IMR-90 (cell line): Measurements from ENCODE around the gene COL9A3. TPM values are rescaled to one million over a fixed set of nuclear protein-coding genes. Genes with fewer than 3 reads are reported as not detected.
A peak's percentile ranks its signal among the peaks of the same experiment; 100 is the strongest.

Experiments used
- ATAC-seq: fragments of 200-7000 bp; cut with Tn5 transposase; 2 replicates; pipeline ENCODE4 v1.9.1; 2020; ENCODE audit warnings: low read depth, mild to moderate bottlenecking, moderate library complexity
- BruUV-seq: library from RNA; stranded (reverse); fragments of 400-500 nt; replicated peaks from 2 replicates; lab custom pipeline; 2021; lab: Mats Ljungman, UMichigan
- CTCF ChIA-PET: fragments of 300-600 bp; formaldehyde crosslinking; extraction: SDS; loops from one replicate; lab custom pipeline; 2021; ENCODE audit warnings: antibody characterized with exemption; lab: Yijun Ruan, JAX
- POLR2A ChIA-PET: fragments of 300-600 bp; sonication (Branson Sonifier 250); formaldehyde crosslinking; loops from one replicate; lab custom pipeline; 2022; ENCODE audit warnings: antibody characterized with exemption; ENCODE audit not compliant: unreplicated experiment; lab: Charles Lee
- DNase-seq: peaks from one replicate; pipeline ENCODE4 v3.0.0; 2013
- H2AFZ ChIP-seq: replicated peaks from 2 replicates; pipeline ENCODE3; 2013; ENCODE audit warnings: low read length, mild to moderate bottlenecking; ENCODE audit not compliant: poor library complexity
- H2AK5ac ChIP-seq: 2 replicates; pipeline ENCODE4 v1.6.1; 2013; ENCODE audit warnings: low read depth, low read length, inconsistent platforms
- H2AK9ac ChIP-seq: replicated peaks from 2 replicates; pipeline ENCODE3; 2013; ENCODE audit warnings: mild to moderate bottlenecking, low read depth, low read length, moderate library complexity; ENCODE audit not compliant: poor library complexity
- H2BK120ac ChIP-seq: 2 replicates; pipeline ENCODE4 v1.6.1; 2013; ENCODE audit warnings: low read depth, low read length, inconsistent platforms
- H2BK15ac ChIP-seq: 3 replicates; pipeline ENCODE4 v1.6.1; 2013; ENCODE audit warnings: low read depth, low read length, inconsistent platforms
- H2BK20ac ChIP-seq: 2 replicates; pipeline ENCODE4 v1.6.1; 2013; ENCODE audit warnings: low read depth, mild to moderate bottlenecking, inconsistent platforms, low read length, moderate library complexity
- H2BK5ac ChIP-seq: 2 replicates; pipeline ENCODE4 v1.6.1; 2013; ENCODE audit warnings: mild to moderate bottlenecking, low read depth, low read length, inconsistent platforms; ENCODE audit not compliant: poor library complexity, severe bottlenecking
- H3K14ac ChIP-seq: replicated peaks from 2 replicates; pipeline ENCODE4 v1.6.1; 2013; ENCODE audit warnings: low read depth, low read length, inconsistent platforms
- H3K18ac ChIP-seq: 2 replicates; pipeline ENCODE4 v1.6.1; 2013; ENCODE audit warnings: low read depth, low read length, control low read depth
- H3K23ac ChIP-seq: 2 replicates; pipeline ENCODE4 v1.6.1; 2013; ENCODE audit warnings: low read depth, low read length, inconsistent platforms
- H3K27ac ChIP-seq: 2 replicates; pipeline ENCODE4 v1.5.1; 2013; ENCODE audit warnings: mild to moderate bottlenecking, control low read depth, low read length; ENCODE audit not compliant: insufficient read depth
- H3K27me3 ChIP-seq: 2 replicates; pipeline ENCODE4 v1.6.1; 2013; ENCODE audit warnings: low read length; ENCODE audit not compliant: control insufficient read depth, insufficient read depth
- H3K36me3 ChIP-seq: 2 replicates; pipeline ENCODE4 v1.6.1; 2013; ENCODE audit warnings: low read length, mixed read lengths; ENCODE audit not compliant: control insufficient read depth, insufficient read depth
- H3K4ac ChIP-seq: 2 replicates; pipeline ENCODE4 v1.6.1; 2013; ENCODE audit warnings: low read depth, low read length, inconsistent platforms
- H3K4me1 ChIP-seq: 2 replicates; pipeline ENCODE4 v1.6.1; 2013; ENCODE audit warnings: low read length, mixed read lengths; ENCODE audit not compliant: control insufficient read depth, insufficient read depth
- H3K4me2 ChIP-seq: 2 replicates; pipeline ENCODE4 v1.6.1; 2013; ENCODE audit warnings: low read depth, mild to moderate bottlenecking, control low read depth, low read length, moderate library complexity
- H3K4me3 ChIP-seq: 2 replicates; pipeline ENCODE4 v1.5.1; 2013; ENCODE audit warnings: low read depth, mild to moderate bottlenecking, control low read depth, low read length, moderate library complexity; ENCODE audit not compliant: insufficient read depth
- H3K56ac ChIP-seq: 2 replicates; pipeline ENCODE4 v1.6.1; 2013; ENCODE audit warnings: low read length, inconsistent platforms; ENCODE audit not compliant: insufficient read depth; ENCODE audit errors: extremely low read depth
- H3K79me1 ChIP-seq, 2 experiments: 2 replicates each; pipeline ENCODE4 v1.6.1; 2013; ENCODE audit warnings: low read length in 2 of 2, inconsistent platforms in 1 of 2, low read depth in 1 of 2
- H3K9ac ChIP-seq: 2 replicates; pipeline ENCODE4 v1.6.1; 2013; ENCODE audit warnings: low read depth, low read length, control low read depth
- H3K9me1 ChIP-seq: 2 replicates; pipeline ENCODE4 v1.6.1; 2013; ENCODE audit warnings: low read length, inconsistent platforms; ENCODE audit not compliant: insufficient read depth
- H3K9me3 ChIP-seq: 2 replicates; pipeline ENCODE4 v1.6.1; 2013; ENCODE audit warnings: low read length; ENCODE audit not compliant: control insufficient read depth, insufficient read depth
- H4K20me1 ChIP-seq: 2 replicates; pipeline ENCODE4 v1.6.1; 2013; ENCODE audit warnings: low read length, inconsistent platforms; ENCODE audit not compliant: insufficient read depth
- H4K5ac ChIP-seq: 2 replicates; pipeline ENCODE4 v1.6.1; 2013; ENCODE audit warnings: mild to moderate bottlenecking, low read depth, low read length, control low read depth
- H4K8ac ChIP-seq, 2 experiments: 2 replicates each; pipeline ENCODE4 v1.6.1; 2013; ENCODE audit warnings: low read depth in 2 of 2, low read length in 2 of 2, control low read depth in 1 of 2, inconsistent platforms in 1 of 2
- H4K91ac ChIP-seq: 2 replicates; pipeline ENCODE4 v1.6.1; 2013; ENCODE audit warnings: low read depth, low read length, inconsistent platforms; ENCODE audit not compliant: insufficient read depth
- MAFK ChIP-seq: IDR thresholded peaks from 2 replicates; pipeline ENCODE4 v1.6.1; 2012; ENCODE audit warnings: low read depth, low read length, improper control_type of control experiment
- MAZ ChIP-seq: IDR thresholded peaks from 2 replicates; pipeline ENCODE4 v1.6.1; 2012; ENCODE audit warnings: low read depth, mild to moderate bottlenecking, low read length, improper control_type of control experiment, moderate library complexity, borderline replicate concordance
- RAD21 ChIP-seq: IDR thresholded peaks from 2 replicates; pipeline ENCODE4 v1.6.1; 2012; ENCODE audit warnings: low read length, improper control_type of control experiment
- SMC3 ChIP-seq: fragments of 150-350 bp; IDR thresholded peaks from 2 replicates; pipeline ENCODE4 v1.6.1; 2016; ENCODE audit warnings: low read depth, mild to moderate bottlenecking, antibody characterized with exemption, low read length, moderate library complexity
- WGBS, 2 experiments: methylation state at CpG; one replicate each; pipeline versions ENCODE4 v1.1.5 to v1.1.7; 2013; ENCODE audit warnings: missing lambda C conversion rate in 2 of 2; ENCODE audit not compliant: insufficient read length in 1 of 2; ENCODE audit errors: extremely low coverage in 2 of 2; 5-methylcytosine and 5-hydroxymethylcytosine counted together
- dilution Hi-C: fragments of 300-500 bp; cut with HindIII; formaldehyde crosslinking; loops from one replicate; pipeline ENCODE4 v1.14.3; 2018; ENCODE audit warnings: low sequenced_read_pairs; ENCODE audit not compliant: unreplicated experiment
- in situ Hi-C: fragments of 300-500 bp; cut with MboI; formaldehyde crosslinking; loops from 3 replicates; pipeline ENCODE4 v1.14.3; 2019; ENCODE audit warnings: low sequenced_read_pairs, inconsistent platforms, mixed read lengths
- intact Hi-C: fragments of 100-400 bp; cut with micrococcal nuclease; formaldehyde crosslinking; loops from 2 replicates; pipeline ENCODE4 v1.10.0; 2022
- polyA plus RNA-seq, 3 experiments: library from polyadenylated mRNA; depleted of rRNA; stranded (reverse); fragments of >200 nt; gene quantifications; 2 replicates each; pipeline ENCODE4 v1.2.3, GENCODE V29; 2012; ENCODE audit warnings: low replicate concordance in 1 of 3
- total RNA-seq: library from RNA; depleted of rRNA; stranded (reverse); fragments of >200 nt; gene quantifications from 2 replicates; pipeline ENCODE4 v1.2.3, GENCODE V29; 2012
- TF ChIP-seq, protein P1 (sequence below): conservative IDR thresholded peaks from 2 replicates; pipeline ENCODE4 v1.5.1; 2012; ENCODE audit warnings: mild to moderate bottlenecking, low read depth, low read length, improper control_type of control experiment

Gene COL9A3
- total and polyA plus RNA-seq, 2 of the 4 experiments (the other 2 are of a cell fraction): 0.36 to 1.4 TPM

DNA sequence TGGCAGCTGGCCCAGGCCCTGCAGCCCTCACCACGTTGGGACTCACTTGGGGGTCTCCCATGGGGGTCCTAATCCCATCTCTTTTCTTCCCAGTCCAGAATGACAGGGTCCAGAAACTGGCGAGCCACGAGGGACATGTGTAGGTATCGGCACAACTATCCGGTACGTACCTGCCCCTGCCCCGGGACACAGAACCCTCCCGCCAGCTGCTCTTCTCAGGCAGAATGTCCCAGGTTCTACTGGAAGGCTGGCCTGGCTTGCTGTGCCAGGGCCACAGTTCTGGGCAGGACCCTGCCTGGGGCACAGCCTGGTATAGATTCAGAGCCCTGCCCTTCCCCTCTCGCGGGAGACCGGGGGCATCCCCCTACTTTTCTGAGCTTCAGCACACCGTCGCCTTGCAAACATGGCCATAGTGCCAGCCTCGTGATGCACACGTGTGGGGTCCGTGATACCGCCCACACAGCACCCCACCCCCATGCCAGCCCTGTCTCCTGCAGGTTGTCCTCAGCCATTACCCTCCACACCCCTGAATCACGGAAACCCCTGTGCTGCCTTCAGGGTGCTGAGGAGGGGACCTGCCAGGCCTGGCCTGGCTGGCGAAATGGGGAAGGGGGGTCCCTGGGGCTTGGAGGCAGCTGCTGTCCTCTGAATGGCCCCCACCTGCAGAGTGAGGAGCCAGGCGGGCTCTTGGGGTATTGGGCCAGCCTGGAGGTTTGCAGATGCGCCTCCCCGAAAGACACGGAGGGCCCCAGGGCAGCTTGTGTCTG is 9.2 kb upstream of the COL9A3 start (continued):
- TF ChIP-seq MAFK: no peak

DNA sequence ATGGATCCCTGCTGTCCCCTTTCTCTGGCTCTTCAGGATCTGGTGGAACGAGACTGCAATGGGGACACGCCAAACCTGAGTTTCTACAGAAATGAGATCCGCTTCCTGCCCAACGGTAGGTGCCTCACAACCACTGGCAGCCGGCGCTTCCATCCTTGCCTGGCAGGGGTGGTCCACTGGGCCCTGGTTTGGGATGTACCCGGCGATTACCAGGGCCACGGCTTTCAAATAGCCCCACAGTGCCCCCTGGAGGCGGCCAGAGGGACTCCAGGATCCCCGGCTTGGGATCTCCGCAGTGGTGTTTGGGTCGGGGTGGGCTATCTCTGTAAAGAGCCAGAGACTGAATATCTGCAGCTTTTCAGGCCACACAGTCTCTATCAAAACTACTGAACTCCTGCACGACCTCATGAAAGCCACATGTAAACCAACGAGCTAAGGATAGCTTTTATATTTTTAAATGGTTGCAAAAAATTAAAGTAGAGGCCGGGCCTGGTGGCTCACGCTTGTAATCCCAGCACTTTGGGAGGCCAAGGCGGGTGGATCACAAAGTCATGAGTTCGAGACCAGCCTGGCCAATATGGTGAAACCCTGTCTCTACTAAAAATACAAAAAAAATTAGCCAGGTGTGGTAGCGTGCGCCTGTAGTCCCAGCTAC is 8.5 kb upstream of the COL9A3 start:
- no peak overlapping the region for H2BK15ac ChIP-seq
- H3K4me3 ChIP-seq: no peak overlapping the region
- no peak overlapping the region for H3K4ac ChIP-seq
- peaks cover 10% of the 10 kb centered on the region for H3K4me1 ChIP-seq
- no peak overlapping the region for H3K23ac ChIP-seq
- H3K9ac ChIP-seq: no peak overlapping the region
- H3K9me1 ChIP-seq: no peaks in the 10 kb centered on the region
- DNase-seq: peak; percentile 48
- no peaks in the 10 kb centered on the region for H3K9me3 ChIP-seq
- intact Hi-C loops: loop anchor here (1.0 to 5.0 kb wide), 2 partner anchors 140 to 199 kb away; partner anchors contain the start of gene BHLHE23
- no peak overlapping the region for H3K4me2 ChIP-seq
- H4K8ac ChIP-seq: no peak overlapping the region
- no peak overlapping the region for H3K18ac ChIP-seq
- no TSS peak for BruUV-seq
- H2AK5ac ChIP-seq: no peak overlapping the region
- H2BK120ac ChIP-seq: no peak overlapping the region
- ChIA-PET CTCF (no interaction called here), POLR2A (interaction anchor here (0.6 kb wide), 1 partner anchor 453 kb away, joined by 8 read pairs; no protein-coding TSS in a partner anchor)
- H4K5ac ChIP-seq: no peak overlapping the region
- H3K27me3 ChIP-seq: no peaks in the 10 kb centered on the region
- WGBS, 2 experiments: 37% methylated on average over 6 of the region's 21 CpGs; no CpG with 5 or more reads in 1 of the 2 experiments
- H3K27ac ChIP-seq: no peak overlapping the region
- no peak overlapping the region for H2BK5ac ChIP-seq
- in situ Hi-C loops: no loop called here
- H2BK20ac ChIP-seq: no peak overlapping the region
- H4K91ac ChIP-seq: no peak overlapping the region
- ATAC-seq: peak; percentile 64
- H3K36me3 ChIP-seq: peaks cover 44% of the 10 kb centered on the region
- H3K79me1 ChIP-seq: peaks cover 19 to 45% of the 10 kb centered on the region in 2 experiments
- no peak overlapping the region for H3K56ac ChIP-seq
- H3K14ac ChIP-seq: no peak overlapping the region
- no peak overlapping the region for H2AK9ac ChIP-seq
- H4K20me1 ChIP-seq: peaks cover 50% of the 10 kb centered on the region
- TF ChIP-seq MAZ (no peak), RAD21 (peak; percentile 77), SMC3 (peak; percentile 74)
- TF ChIP-seq, protein P1, sequence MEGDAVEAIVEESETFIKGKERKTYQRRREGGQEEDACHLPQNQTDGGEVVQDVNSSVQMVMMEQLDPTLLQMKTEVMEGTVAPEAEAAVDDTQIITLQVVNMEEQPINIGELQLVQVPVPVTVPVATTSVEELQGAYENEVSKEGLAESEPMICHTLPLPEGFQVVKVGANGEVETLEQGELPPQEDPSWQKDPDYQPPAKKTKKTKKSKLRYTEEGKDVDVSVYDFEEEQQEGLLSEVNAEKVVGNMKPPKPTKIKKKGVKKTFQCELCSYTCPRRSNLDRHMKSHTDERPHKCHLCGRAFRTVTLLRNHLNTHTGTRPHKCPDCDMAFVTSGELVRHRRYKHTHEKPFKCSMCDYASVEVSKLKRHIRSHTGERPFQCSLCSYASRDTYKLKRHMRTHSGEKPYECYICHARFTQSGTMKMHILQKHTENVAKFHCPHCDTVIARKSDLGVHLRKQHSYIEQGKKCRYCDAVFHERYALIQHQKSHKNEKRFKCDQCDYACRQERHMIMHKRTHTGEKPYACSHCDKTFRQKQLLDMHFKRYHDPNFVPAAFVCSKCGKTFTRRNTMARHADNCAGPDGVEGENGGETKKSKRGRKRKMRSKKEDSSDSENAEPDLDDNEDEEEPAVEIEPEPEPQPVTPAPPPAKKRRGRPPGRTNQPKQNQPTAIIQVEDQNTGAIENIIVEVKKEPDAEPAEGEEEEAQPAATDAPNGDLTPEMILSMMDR: peak; percentile 81
- no peak overlapping the region for H2AFZ ChIP-seq
- dilution Hi-C loops: no loop called here
